Occipital lobe (tissue), 2 donors: ENCODE measurements around the gene TMEM178B. TPM values are rescaled to one million over a fixed set of nuclear protein-coding genes. Genes with fewer than 3 reads are reported as not detected.
"Not testable (repeated sequence)": the region's sequence is repeated elsewhere in the genome, so short reads cannot be mapped to it uniquely, and the experiment has no call there.

Experiments used
- DNase-seq: peaks from one replicate; lab custom pipeline; 2025; lab: John Stamatoyannopoulos, UW
- total RNA-seq: library from RNA; depleted of rRNA; stranded (reverse); fragments of >200 nt; gene quantifications from one replicate; pipeline ENCODE4 v1.2.3, GENCODE V29; 2014

The TMEM178B gene
- total RNA-seq, 1 donor from 2014 or later, result 50.7 TPM

DNA sequence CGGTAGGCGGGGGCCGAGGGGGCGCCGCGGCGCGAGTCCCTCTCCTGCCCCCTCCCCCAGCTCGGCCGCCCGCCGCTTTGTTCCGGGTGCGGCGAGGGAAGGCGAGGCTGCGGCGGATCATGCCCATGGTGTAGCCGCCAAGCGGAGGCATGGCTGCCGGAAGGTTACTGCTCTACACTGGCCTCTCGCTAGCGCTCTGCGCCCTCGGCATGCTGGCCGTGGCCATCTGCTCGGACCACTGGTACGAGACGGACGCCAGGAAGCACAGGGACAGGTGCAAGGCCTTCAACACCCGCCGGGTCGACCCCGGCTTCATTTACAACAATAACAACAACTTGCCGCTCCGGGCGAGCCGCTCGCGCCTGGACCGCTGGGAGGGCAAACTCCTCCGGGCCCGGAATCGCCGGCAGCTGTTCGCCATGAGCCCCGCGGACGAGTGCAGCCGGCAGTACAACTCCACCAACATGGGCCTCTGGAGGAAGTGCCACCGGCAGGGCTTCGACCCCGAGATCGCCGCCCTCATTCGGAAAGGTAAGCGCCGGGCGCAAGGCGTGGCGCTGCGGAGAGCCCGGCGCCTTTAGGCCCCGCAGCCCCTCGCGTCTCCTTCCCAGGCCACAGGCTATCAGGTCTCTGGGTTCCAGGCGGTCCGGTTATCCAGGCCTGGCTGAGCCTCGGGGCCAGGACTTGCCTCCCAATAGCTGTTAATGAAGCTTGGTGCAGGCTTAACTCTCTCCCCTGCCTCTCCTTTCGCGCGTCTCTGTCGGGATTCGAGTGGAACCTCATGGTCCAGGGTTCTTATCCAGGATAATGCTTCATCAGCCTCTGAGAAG is 513 bp downstream of the TMEM178B start:
- peak; percentile 7 for DNase-seq

DNA sequence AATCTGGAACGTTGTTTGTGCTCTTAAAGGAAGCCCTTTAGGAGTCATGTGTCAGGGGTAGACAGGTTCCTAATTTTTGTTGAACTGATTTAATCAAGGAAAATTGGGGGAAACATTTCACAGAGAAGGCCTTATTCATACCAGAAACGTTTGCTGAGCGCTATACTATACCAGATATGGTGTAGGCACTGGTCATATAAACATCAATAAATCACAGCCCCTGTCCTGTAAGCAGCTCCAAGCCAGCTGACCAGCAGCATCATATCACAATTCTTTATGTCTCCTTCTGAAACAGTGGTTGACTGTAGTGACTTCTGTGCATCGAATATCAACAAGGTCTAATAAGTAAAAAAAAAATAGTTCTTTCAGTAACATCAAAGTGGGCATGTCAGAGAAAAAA is 1.1 kb downstream of the TMEM178B start:
- no peak for DNase-seq

DNA sequence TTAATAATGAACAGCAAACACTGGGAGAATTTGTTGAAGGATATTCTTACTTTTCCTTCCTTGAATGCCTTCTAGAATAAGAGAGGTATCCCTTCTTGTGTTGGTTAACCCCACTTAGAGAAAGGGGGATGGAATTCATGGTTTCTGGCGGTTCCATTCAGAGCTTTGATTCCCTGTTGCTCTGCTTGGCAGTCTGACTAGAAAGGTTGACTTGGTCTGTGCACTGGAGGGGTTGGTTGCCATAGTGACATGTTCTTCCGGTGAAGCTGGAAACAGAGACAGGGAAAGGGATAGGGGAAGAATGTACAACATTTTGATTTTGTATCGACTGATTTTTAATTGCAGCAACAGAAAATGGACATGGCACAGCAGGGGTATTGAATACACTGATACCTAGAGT is 2.5 kb downstream of the TMEM178B start:
- no peak for DNase-seq

DNA sequence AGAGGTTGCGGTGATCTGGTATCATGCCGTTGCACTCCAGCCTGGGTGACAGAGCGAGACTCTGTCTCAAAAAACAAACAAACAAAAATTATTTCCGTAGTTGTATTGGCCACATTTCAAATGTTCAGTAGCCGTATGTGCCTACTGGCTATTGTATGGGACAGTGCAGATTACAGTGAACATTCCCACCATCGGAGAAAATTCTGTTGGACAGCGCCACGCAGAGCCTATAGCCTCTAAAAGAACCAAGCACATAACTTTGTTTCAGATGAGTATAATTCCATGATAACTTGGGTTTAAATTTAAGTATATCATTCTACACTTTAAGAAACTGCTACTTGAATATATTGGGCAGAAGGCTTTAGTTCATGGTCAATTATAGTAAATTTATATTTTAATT is 5.4 kb downstream of the TMEM178B start:
- DNase-seq, result no peak

DNA sequence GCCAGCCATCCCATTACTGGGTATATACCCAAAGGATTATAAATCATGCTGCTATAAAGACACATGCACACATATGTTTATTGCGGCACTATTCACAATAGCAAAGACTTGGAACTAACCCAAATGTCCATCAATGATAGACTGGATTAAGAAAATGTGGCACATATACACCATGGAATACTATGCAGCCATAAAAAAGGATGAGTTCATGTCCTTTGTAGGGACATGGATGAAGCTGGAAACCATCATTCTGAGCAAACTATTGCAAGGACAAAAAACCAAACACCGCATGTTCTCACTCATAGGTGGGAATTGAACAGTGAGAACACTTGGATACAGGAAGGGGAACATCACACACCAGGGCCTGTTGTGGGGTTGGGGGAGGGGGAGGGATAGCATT is 15.6 kb downstream of the TMEM178B start:
- not testable (repeated sequence) for DNase-seq

DNA sequence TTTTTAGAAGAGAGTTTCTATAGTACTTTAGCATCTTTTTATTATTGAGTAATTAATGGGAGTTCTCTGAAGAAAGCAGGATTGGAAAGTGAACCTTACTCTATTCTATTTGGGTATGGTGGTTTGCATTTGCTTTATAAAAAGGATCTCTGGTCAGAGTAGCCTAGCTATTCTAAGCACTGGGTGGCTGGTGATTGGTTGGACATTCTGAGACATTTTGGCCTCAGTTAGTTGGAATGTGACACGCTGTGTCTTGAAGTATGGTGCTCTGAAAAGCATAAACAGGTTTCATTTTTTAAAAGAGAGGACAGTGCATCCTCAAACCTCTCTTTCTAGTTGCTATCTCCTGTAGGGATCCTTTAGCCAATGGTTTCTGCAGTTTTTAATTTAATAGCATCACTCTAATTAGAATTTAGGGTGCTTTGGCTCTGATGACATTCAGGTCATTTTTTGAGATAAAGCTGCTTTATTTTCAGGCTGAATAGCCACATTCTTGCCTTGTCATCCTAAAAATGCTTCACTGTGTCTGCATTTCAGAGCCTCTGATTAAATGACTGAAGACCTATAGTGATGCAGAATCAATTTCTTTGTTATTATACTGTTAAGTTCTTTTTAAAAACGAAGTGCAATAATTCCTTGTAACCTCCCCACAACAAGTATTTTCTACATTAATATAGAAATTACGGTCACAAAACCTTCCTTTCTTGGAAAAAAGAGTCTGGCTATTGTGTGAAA is 20.6 kb downstream of the TMEM178B start:
- DNase-seq, result no peak

DNA sequence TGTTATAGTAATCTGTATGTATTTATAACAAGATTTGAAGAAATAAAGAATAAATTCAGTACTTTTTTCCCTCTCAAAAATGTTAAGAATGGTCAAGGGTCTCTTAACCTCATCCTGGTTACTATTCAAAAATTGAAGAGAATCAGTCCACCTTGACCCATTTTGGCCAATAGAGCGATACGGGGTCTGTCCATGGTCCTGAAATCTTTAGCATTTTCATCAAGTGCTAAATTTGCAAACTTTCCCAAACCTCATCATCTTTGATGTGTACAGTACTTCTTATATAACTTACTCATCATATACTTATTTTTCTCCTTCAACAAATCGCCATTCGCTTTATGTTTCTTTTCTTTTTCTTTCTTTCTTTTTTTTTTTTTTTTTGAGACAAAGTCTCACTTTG is 23.6 kb downstream of the TMEM178B start:
- DNase-seq, result no peak

DNA sequence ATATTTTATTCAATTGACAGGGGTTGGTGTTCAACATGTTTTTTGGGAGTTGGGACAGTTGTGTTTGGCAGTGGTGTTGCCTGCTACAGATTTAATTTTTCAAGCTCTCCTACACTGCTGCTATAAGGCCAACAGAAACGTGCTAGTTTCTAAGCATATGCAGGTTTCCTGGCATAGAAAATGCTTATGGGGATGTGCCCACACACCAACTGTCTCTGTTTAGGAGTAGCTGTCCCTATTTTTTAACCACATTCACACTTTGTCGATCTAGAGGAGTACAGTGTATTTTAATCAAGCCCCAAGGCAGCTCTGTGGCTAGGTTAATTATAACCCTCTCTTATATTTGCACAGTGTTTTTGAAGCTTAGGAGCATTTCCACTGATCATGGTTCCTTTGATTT is 28.6 kb downstream of the TMEM178B start:
- peak; percentile 47 for DNase-seq

DNA sequence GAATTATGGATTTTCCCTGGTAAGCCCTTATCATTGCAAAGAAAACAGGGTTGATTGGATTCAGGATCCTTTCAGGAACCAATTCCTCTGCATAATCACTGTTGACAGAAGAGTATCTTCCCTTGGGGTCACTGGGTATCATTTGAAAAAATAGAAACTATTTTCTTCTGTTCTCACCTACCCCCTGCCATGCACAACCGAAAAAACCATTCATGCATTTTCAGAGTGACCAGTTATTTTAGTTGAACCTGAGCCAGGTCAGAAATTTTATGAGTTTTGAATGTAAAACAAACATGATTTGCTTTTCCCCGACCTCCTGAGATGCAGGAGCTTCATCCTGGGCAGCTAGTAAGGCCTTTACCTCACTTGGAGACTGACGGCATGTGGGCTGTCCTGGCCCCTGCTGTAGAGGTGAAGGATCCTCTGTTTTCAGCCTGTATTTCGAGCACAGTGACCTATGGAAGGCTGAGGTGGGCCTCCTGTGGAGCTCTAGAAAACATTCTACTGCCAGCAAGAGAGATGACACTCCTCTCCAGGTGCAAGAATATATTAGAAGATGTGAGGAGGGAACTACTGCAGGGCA is 30.1 kb downstream of the TMEM178B start:
- no peak for DNase-seq

DNA sequence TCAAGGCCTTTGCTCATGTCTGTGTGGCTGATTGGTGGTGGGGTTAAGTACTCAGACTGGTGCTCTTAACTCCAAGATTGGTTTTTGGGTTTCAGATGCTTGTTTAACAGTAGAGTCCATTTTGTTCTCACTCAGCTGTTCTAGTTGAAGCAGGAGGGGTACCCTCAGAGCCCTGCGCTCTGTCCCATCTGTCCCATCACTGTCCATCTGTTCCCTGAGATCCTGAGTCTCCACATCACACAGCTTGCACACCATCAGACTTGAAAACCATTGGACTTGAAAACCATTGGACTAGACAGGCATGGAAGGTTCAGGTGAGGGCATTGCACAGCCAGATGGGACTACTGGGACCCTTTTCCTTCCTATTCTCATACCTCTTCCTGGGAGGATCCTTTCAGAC is 39.3 kb downstream of the TMEM178B start:
- no peak for DNase-seq

DNA sequence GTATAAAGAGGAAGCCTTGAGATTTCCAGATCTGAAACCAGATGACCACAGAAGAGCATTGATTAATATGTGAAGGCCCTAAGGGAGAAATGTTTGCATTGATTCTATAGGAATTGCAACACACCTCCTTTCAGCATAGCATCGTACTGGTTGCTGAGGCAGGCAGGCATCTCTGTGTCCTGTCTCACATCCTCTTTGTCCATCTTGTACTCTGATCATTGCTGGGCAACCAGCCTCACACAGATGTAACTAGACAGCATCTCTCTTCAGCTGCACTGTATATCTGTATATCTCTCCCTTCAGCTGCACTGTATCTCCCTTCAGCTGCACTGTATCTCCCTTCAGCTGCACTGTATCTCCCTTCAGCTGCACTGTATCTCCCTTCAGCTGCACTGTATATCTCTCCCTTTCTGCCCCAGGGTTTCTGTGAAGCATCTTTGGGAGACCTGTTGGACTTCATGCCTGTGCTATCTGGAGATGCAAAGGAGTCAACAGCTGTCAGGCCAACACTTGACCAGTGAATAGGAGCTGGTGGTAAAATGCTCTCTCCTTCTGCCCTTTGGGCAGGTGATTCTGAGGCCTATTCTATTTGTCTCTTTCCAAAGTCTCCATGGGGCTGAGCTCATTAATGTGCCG is 40.3 kb downstream of the TMEM178B start:
- no peak for DNase-seq

DNA sequence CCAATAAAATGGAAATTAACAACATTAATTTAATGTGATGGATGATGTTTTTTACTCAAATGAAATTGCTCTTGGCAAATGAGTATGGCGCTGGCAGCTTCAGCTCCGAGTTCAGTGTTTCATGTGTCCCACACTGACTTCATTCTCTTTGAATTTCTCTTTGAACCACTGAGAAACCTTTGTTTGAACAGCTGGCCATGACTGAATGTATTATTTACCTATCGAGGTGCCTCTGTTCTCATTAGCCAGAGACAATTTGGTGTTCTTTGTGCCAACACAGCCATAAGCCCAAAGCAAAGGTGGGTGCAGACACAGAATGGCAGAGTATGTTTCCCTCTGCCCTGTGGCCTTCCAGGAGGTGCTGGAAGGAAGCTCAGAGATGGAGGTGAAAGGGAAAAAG is 42.1 kb downstream of the TMEM178B start:
- no peak for DNase-seq

DNA sequence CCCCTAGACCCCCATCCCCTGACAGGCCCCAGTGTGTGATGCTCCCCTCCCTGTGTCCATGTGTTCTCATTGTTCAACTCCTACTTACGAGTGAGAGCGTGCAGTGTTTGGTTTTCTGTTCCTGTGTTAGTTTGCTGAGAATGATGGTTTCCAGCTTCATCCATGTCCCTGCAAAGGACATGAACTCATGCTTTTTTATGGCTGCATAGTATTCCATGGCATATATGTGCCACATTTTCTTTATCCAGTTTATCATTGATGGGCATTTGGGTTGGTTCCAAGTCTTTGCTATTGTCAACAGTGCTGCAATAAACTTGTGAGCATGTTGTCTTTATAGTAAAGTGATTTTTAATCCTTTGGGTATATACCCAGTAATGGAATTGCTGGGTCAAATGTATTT is 42.8 kb downstream of the TMEM178B start:
- DNase-seq, result not testable (repeated sequence)

DNA sequence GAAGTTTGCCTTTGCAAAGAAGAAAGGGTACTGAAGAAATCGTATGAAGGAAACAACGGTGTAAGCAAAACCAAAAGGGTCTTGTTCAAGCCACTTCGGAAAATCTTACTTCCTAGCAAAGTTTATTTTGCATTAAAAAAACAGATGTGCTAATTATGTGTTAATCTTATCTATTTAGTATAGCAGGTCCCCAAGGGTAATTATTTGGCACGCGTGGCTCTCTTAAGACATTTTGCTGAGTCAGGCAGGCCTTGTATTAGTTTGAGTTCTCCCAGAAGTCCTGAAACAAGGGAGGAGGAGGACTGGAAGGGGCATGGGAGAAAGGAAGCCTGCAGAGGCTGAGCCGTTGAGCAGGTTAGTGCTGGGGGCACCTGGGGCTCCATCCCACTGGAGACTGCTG is 44.9 kb downstream of the TMEM178B start:
- no peak for DNase-seq

DNA sequence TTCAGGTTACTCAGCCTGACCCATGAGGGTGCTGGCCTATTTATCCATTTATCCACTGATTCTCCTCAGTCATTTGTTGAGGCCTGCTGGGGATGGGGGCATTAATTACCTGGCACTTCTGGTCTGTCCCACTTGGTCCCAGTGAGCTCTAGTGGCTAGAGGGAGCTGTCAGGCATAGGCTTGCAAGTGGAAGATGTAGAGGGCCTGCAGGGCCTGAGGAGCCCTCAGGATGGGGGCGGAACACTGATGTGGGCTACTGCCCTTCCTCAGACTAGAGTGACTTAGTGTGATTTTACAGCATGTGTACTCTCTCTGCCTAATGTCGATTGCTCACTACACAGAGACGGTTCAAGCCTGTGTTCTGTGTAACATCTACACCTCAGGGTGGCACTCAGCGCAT is 45.3 kb downstream of the TMEM178B start:
- no peak for DNase-seq

DNA sequence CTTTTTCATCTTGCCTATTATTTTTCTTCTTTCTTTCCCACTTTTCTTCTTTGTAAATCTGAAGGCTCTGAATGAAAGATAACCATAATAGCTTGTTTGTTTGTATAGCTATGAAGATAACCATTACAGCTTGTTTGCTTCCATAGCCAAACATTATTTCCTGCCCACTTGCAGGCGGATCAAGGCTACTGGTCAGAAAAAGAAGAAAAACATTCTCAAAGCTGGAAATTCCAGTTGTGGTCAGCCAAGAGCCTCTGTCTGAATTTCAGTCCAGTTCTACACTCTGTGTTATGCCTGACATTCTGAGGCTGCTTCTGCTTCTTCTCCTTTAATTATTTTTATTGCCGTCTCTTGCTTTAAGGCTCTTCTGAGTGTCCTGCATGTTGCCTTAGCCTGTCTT is 48.9 kb downstream of the TMEM178B start:
- DNase-seq, result no peak

DNA sequence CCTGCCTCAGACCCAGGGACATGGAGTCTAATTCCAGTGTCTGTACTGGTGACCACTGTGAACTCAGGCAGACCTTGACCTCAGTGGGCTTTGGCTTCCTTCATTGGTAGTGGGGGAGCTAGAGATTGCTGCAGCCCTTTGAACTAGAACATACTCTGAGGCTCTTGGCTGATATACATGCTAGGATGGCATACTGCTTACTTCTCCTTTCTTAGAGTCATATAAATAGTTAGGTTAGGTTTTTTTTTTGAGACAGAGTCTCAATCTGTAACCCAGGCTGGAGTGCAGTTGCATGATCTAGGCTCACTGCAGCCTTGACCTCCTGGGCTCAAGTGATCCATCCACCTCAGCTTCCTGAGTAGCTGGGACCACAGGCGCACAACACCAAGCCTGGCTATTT is 49.7 kb downstream of the TMEM178B start:
- no peak for DNase-seq

DNA sequence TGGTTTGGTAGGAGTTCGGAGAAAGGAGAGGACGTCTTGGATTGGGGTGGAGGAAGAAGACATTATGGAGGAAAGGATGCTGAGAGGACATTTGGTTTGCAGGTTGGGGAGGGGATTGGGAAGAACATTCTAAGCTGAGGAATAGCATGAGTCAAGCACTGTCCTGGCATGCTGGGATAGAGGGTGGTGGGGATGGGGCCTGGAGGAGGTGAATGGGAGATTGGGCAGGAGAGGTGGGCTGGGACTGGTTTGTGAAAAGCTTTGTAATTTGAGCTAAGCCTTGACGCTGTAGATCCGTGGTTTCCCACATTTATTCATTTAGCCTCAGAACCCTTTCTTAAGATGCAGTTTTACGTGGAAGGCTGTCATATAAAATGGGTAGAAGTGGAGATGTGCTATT is 52.2 kb downstream of the TMEM178B start:
- no peak for DNase-seq

DNA sequence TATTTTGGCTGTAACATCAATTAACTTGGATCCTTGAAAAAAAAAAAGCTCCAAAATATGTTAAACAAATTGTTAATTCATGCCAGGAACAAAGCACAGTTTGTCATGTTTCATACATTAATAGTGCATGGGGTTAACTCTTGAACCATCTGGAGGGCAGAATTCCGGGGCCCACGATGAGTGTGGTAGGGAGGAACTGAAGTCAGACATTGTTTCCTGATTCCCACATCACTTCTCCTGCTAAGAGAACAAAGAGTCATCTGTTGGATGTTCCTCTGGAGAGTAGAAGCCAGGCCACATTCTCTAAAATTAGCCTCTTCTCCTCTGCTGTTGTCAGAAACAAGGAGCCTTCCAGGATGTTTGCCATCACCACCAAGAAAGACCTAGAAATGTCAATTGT is 54.6 kb downstream of the TMEM178B start:
- no peak for DNase-seq

DNA sequence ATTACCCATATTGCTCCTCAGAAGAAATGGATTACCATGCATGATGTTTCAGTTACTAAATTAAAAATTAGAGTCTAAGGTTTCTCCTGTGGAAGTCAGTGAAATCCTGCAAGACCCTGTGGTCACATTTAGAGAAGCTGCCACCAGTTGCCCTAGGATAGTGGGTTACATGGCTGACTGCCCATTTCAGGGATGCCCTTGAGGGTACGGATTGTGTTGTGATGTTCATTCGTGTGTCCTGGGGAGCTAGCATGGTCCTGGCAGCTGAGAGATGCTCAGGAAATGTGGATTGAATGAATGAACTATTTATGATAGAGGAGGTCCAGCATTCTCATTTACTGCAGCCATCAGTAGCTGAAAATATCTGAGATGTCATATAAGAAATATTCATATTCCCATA is 55.1 kb downstream of the TMEM178B start:
- DNase-seq, result no peak

DNA sequence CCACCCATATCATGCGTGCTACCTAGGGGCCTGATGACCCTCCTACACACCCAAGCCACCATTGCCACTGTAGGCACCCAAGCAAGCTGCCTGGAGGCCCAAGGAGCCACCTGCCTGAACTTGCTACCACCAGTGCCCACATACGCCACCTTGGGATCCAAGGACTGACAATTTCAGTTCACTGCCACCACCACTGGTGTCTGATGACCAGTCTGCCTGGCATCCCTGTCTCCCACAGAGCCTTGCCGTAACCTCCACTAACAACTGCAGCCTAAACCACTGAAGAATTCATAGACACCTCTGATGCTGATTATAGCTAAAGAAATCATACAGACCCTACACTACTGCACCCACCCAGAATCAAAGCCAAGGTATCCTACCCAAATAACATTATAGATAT is 58.8 kb downstream of the TMEM178B start:
- DNase-seq, result no peak

DNA sequence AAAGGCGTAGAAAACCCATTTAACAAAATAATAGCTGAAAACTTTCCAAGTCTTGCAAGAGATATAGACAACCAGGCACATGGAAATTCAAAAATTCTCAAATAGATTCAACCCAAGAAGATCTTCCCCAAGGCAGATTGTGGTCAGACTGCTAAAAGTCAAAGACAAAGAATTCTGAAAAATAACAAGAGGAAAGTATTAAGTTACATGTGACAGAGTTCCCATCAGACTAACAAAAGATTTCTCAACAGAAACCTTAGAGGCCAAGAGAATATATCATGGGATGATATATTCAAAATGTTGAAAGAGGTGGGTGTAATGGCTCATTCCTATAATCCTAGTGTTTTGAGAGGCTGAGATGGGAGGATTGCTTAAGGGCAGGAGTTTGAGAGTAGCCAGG is 59.8 kb downstream of the TMEM178B start:
- no peak for DNase-seq
